SK-N-SH treated with all-trans-retinoic acid at 6 μM for 48 hours (cell line): ENCODE results near the gene SPDYE17.
"Not testable (repeated sequence)": the region's sequence is repeated elsewhere in the genome, so short reads cannot be mapped to it uniquely, and the experiment has no call there.

ENCODE experiments used
- BACH2 ChIP-seq: fragments of 250-450 bp; sonication (Bioruptor Pico); IDR thresholded peaks from 2 replicates; pipeline ENCODE4 v1.9.0; 2021; ENCODE audit warnings: mild to moderate bottlenecking, borderline replicate concordance
- CSDC2 ChIP-seq: fragments of 250-450 bp; sonication (Bioruptor Pico); IDR thresholded peaks from 2 replicates; pipeline ENCODE4 v1.5.0; 2020; ENCODE audit warnings: mild to moderate bottlenecking, moderate library complexity
- ISL1 ChIP-seq: fragments of 250-450 bp; sonication (Bioruptor Pico); IDR thresholded peaks from 2 replicates; pipeline ENCODE4 v2.1.2; 2022; ENCODE audit warnings: mild to moderate bottlenecking, moderate library complexity
- RARB ChIP-seq: fragments of 250-450 bp; sonication (Bioruptor Pico); IDR thresholded peaks from 2 replicates; pipeline ENCODE4 v1.8.0; 2021; ENCODE audit warnings: mild to moderate bottlenecking, moderate library complexity
- TOX ChIP-seq: fragments of 250-450 bp; sonication (Bioruptor Pico); IDR thresholded peaks from 2 replicates; pipeline ENCODE4 v1.8.0; 2021; ENCODE audit warnings: mild to moderate bottlenecking, moderate library complexity, borderline replicate concordance
- ZC3H10 ChIP-seq: fragments of 250-450 bp; sonication (Bioruptor Pico); IDR thresholded peaks from 2 replicates; pipeline ENCODE4 v1.5.1; 2021; ENCODE audit warnings: mild to moderate bottlenecking, moderate library complexity
- ZFP3 ChIP-seq: fragments of 250-450 bp; sonication (Bioruptor Pico); IDR thresholded peaks from 2 replicates; pipeline ENCODE4 v1.5.0; 2020; ENCODE audit warnings: mild to moderate bottlenecking, moderate library complexity
- ZNF565 ChIP-seq: fragments of 450-650 bp; formaldehyde crosslinking; conservative IDR thresholded peaks from 2 replicates; pipeline ENCODE4 v1.5.0; 2020; ENCODE audit warnings: low read depth, mild to moderate bottlenecking, moderate library complexity
- TF ChIP-seq, protein P1 (sequence below): fragments of 250-450 bp; sonication (Bioruptor Pico); IDR thresholded peaks from 2 replicates; pipeline ENCODE4 v1.8.0; 2020; ENCODE audit warnings: mild to moderate bottlenecking, moderate library complexity, borderline replicate concordance
- TF ChIP-seq, protein P2 (sequence below): fragments of 250-450 bp; sonication (Bioruptor Pico); IDR thresholded peaks from 2 replicates; pipeline ENCODE4 v1.5.1; 2020; ENCODE audit warnings: low read depth, mild to moderate bottlenecking, moderate library complexity

DNA sequence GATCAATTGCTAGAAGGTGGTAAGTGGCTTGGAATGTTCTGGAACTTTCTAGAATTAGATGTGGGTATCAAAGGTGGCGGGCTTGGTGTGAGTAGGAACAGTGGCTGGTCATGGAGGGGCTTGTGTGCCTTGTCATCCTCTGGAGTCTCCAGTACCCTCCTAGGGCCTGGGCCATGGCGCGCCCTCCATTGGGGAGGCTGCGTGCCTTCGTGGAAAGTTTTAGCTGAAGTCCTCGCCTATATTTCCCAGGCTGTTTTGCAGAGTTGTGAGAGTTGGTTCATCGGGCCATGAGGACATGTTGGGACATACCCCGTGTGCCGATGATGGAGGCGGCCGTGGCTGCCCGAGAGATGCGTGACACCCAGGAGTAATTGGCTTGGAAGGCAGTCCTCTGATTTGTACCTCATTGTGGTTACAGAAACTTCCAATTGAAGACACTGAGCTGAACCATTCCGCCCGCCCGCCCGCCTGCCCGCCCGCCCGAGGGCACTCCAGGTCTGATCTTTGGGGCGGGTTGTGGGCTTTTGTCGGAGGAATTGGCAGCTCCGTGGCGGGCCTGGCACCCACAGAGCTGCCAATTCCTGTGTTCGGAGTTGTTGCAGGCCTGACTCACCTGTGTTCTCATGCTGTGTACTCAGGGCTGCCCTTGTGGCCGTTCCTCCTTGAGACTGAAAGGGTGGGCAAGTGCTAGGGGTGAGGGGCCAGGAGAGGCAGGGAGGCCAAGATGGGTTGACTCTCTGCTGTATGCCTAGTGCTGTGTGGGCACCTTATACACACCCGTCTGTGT, 57.2 kb downstream of the SPDYE17 start:
- TF ChIP-seq ZFP3 (CRISPR knock-in tag); ZNF565 (CRISPR knock-in tag); BACH2; ZC3H10 (CRISPR knock-in tag); TOX (CRISPR knock-in tag); ISL1 (CRISPR knock-in tag); CSDC2; RARB: not testable (repeated sequence)
- TF ChIP-seq, protein P1, sequence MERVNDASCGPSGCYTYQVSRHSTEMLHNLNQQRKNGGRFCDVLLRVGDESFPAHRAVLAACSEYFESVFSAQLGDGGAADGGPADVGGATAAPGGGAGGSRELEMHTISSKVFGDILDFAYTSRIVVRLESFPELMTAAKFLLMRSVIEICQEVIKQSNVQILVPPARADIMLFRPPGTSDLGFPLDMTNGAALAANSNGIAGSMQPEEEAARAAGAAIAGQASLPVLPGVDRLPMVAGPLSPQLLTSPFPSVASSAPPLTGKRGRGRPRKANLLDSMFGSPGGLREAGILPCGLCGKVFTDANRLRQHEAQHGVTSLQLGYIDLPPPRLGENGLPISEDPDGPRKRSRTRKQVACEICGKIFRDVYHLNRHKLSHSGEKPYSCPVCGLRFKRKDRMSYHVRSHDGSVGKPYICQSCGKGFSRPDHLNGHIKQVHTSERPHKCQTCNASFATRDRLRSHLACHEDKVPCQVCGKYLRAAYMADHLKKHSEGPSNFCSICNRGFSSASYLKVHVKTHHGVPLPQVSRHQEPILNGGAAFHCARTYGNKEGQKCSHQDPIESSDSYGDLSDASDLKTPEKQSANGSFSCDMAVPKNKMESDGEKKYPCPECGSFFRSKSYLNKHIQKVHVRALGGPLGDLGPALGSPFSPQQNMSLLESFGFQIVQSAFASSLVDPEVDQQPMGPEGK = not testable (repeated sequence)
- TF ChIP-seq, protein P2, sequence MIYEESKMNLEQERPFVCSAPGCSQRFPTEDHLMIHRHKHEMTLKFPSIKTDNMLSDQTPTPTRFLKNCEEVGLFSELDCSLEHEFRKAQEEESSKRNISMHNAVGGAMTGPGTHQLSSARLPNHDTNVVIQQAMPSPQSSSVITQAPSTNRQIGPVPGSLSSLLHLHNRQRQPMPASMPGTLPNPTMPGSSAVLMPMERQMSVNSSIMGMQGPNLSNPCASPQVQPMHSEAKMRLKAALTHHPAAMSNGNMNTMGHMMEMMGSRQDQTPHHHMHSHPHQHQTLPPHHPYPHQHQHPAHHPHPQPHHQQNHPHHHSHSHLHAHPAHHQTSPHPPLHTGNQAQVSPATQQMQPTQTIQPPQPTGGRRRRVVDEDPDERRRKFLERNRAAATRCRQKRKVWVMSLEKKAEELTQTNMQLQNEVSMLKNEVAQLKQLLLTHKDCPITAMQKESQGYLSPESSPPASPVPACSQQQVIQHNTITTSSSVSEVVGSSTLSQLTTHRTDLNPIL (CRISPR knock-in tag) = not testable (repeated sequence)
